ENCODE data around the gene PSMC3IP.
A peak's percentile ranks its signal among the peaks of the same experiment; 100 is the strongest.

The PSMC3IP gene

DNA sequence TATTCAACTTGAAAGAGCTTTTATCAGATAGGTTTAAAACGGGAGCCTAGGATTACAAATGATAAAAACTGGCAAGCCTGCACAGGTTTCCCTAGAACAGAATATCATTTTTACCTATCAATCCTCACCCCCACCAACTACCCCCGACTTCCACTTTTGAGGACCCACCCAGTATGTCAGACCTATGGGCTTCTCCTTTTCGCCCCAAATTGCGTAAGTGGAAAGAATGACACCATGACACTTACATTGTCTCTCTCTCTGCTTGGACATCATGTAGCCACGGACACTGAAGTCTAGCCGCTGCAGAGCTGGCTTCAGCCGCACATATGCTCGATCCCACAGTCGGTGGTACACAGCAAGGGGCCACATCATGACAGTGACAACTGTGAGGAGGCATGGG is 7.4 kb upstream of the PSMC3IP start:
- DNase-seq: no peak

DNA sequence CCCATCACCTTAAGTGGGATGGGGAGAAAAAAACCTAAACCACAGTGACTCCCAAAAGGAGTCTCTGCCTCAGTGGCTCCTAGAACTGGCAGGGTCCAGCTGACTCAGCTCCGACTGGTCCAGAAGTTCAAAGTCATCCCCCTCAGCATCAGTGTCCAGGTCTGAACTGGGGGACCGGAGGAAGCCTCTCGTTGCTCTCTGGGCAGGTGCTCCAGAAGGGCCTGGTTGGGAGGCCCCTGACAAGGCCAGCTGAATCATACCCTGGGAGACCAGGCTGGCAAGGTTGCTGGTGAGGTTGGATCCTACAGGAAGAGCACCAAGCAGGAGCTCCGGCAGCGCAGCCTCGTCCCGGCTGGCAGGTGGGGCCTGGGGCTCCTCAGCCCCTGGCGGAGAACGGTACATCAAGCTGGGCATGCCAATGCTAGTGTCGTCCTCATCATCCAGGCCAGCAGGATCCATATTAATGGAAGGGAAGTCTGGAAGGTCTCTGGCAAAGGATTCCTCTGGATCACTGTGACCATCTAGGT is 4.3 kb upstream of the PSMC3IP start:
- DNase-seq: no peak

DNA sequence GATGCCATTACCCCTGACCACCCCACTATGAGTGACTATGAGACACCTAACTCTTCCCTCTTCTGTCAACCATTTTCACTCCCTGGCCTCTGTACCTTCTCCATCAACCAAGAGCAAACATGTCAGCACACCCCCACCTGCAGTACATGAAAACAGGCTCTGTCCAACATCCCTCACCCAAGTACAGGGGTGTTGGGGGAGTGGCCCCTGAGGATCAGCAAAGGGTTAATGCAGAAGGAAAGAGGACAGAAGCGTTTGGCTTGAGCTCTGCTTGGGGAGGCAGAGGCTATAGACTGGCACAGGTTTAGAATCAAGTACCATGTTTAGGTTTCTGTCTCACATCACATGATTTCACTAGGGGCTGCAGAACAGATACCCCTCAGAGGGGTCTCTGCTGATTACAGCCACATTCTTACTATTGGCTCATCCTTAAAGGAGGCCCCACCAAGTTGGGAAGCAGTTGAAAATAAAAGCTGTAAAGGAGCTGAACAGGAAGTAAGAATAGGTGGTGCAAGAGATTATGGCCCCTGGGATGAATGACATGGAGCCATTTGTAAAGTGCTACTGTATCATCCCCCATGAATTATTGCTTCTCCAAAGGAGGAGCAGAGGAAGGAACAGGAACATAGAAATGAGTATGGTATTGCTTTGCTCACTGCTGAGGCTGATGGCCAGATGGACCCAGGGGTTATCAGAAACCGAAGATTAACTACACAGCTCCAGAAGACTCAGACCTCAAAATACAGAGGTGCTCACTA is 2.4 kb upstream of the PSMC3IP start:
- DNase-seq: no peak

- peak; percentile 57 for DNase-seq
These were observed 847 bp upstream of the PSMC3IP start for GRCh38 chr17:42578282-42578869.

- DNase-seq: no peak
These were observed 393 bp downstream of the PSMC3IP start for GRCh38 chr17:42577140-42577531.

DNA sequence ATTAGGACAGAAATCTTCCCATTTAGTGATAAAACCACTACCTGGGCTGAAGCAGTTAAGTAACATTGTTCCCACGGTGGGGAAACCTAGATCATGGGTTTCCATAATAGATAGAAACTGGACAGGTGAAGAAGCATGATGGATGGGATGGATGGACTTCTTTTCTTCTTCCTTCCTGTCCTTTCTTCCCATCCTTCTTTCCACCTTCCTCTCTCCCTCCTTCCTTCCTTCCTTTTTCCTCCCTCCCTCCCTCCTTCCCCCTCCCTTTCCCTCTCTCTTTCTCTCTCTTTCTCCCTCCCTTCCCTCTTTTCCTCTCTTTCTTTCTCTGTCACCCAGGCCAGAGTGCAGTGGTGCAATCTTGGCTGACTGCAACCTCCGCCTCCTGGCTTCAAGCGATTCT is 3.1 kb downstream of the PSMC3IP start:
- no peak for DNase-seq

- no peak for DNase-seq
These were observed 4.4 kb downstream of the PSMC3IP start for GRCh38 chr17:42573095-42573494.

DNA sequence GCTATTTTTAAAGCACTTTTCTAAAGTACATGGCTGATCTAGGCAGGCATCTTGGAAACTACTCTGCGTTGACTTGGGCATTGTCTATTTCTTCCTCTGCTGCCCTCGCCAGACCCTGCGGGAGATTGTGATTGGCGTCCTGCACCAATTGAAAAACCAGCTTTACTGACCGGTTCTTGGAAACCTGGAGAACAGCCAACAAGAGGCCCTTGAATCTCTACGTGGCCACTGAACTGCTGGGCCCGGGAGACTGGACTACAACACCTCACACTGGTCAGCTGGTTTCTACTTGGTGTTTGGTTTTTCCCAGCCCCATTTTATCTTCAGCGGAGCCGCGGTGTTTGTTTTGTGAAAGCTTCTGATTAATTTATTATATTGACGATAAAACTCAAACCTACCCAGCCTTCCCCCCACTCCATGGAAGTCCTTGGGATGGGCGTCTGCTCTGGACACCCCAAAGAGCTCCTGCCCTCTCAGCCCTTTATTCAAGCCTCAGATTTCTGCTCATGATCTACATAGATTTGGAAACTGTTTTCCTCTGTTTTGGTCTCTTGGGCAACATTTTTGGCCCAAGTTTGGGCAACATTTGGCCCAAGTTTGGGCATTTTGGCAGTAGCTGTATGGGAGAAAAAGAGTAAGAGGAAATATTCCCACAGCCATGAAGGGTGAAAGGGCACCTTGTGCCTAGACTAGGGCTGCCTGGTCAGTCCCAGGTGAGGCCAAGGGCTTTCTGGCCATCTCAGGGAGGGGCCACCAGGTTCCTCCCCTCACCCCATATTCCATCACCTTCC is 5.9 kb downstream of the PSMC3IP start:
- no peak for DNase-seq

- no peak for DNase-seq
These were observed 9.0 kb downstream of the PSMC3IP start for GRCh38 chr17:42568341-42569111.

GRCh38 chr17:42566883-42567573 is 10.5 kb downstream of the PSMC3IP start, which contains the start of gene MLX:
Gene MLX (plus strand): TSS chr17:42567100. CDS start chr17:42567125, 25 bp downstream.
- DNase-seq: peak; percentile 78

- no peak for DNase-seq
These were observed 11.2 kb downstream of the PSMC3IP start for GRCh38 chr17:42566215-42566882.

GRCh38 chr17:42565523-42566214 is 11.9 kb downstream of the PSMC3IP start:
- DNase-seq: no peak

DNA sequence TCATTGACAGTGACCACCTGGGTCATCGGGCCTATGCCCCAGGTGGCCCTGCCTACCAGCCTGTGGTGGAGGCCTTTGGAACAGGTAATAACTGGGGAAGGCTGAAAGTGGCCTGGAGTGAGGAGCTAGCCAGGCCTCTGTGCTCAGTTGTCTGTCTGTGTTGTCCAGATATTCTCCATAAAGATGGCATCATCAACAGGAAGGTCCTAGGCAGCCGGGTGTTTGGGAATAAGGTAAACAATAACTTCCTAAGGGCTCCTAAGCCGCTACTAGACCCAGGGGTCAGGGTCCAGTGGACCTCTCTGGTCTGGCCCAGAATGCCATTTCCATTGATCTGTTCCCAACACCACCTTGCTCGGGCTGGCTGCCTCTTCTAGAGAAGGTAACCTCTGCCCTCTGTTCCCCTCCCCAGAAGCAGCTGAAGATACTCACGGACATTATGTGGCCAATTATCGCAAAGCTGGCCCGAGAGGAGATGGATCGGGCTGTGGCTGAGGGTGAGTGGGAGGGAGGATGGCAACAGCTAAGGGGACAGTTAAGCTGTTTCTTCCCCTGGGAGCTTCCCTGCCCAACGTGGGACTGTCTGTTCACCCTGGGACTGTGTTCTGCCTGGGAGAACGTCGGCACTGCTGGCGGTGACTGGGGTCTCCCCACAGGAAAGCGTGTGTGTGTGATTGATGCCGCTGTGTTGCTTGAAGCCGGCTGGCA is 12.6 kb downstream of the PSMC3IP start:
- DNase-seq: no peak

- DNase-seq: no peak
These were observed 13.6 kb downstream of the PSMC3IP start for GRCh38 chr17:42563950-42564349.

GRCh38 chr17:42563543-42563942 is 14.0 kb downstream of the PSMC3IP start:
- DNase-seq: no peak

DNA sequence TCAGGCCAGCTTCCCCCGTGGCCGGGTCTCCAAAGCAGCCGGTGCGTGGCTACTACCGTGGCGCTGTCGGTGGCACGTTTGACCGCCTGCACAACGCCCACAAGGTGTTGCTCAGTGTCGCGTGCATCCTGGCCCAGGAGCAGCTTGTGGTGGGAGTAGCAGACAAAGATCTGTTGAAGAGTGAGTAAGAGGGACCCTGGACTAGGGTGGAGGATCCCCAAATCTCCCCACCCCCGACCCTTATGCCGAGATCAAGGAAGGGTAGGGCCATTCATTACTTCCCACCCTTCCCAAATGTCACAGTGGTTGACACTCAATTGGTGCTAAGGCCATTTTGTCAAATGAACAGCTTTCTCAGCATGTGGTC is 14.4 kb downstream of the PSMC3IP start:
- DNase-seq: no peak

- DNase-seq: no peak
These were observed 15.0 kb downstream of the PSMC3IP start for GRCh38 chr17:42562388-42563142.

DNA sequence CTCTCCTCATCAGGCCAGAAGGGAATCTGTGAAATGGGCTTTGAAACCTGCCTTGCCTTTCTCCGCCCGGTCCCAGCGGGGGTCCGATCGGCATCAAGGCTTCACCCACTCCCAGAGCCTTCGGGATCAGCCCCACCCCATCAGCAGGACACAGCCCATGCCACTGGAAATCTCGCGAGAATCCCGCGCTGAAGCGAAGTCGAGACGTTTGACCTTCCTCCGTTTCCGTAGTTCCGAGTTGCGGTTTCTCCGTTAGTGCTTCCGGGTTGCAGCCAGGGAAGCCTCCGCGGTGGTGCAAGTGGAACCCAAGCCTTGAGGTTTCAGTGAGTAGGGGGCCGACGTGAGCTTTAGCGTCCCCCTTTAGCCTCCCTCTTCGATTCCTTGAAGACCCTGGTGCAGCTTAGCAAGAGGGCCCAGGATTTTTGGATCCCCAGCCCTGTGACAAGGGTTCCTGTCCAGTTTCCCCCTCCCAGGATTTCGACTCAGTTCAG is 15.6 kb downstream of the PSMC3IP start, which contains the start of gene COASY:
Gene COASY (plus strand): TSS at position 252 of the 491 bp plus-strand sequence. CDS start 475 bp downstream, outside the sequence.
- peak; percentile 92 for DNase-seq

DNA sequence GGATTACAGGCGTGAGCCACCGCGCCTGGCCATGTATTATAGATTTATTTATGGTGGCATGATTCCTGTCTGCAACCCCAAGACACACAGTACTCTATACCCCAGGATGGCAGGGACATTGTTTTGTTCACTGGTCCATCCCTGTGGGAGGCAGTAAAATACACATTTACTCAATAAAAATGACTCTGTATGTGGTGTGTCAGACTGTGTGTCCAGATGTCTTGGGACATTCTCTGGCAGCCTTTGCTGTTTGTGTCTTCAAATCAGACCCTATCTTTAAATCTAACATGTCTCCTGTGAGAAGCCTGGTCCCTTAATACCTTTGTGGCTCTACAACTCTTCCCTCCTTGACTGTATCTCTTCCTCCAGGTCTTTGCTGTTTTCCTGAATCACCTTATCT is 17.3 kb downstream of the PSMC3IP start:
- DNase-seq: no peak
